Ovary (tissue), 9 donors: ENCODE results near the gene SEMA3B. TPM values are rescaled to one million over a fixed set of nuclear protein-coding genes. Genes with fewer than 3 reads are reported as not detected.

Experiments used
- DNase-seq, 5 donors: peaks; one replicate each; pipeline ENCODE4 v3.0.0-alpha.2; 2019 to 2020
- H3K27ac ChIP-seq, 2 donors: fragments of 200-600 bp; one replicate each; pipeline versions ENCODE4 v1.5.1 to v1.8.0; 2019 to 2022
- H3K27me3 ChIP-seq: fragments of 200-600 bp; one replicate; pipeline ENCODE4 v1.8.0; 2022
- H3K36me3 ChIP-seq: fragments of 200-600 bp; sonication (generic); one replicate; pipeline ENCODE4 v1.5.1; 2019
- H3K4me1 ChIP-seq: one replicate; pipeline ENCODE4 v1.8.1; 2013; ENCODE audit warnings: mild to moderate bottlenecking, moderate library complexity; ENCODE audit not compliant: insufficient read depth
- H3K4me3 ChIP-seq: fragments of 200-600 bp; sonication (generic); one replicate; pipeline ENCODE4 v1.5.1; 2017
- H3K9me3 ChIP-seq, 2 donors: fragments of 200-600 bp in 1 of 2; sonication (generic) in 1 of 2; one replicate each; pipeline versions ENCODE4 v1.5.1 to v1.8.1; 2013 to 2019; ENCODE audit warnings: mild to moderate bottlenecking in 1 of 2, moderate library complexity in 1 of 2
- CTCF ChIP-seq, 3 donors: fragments of 450-650 bp in 2 of 3; fragments of 200-600 bp in 1 of 3; IDR thresholded peaks; one replicate each; pipeline versions ENCODE4 v1.5.1 to v1.8.0; 2016 to 2022; ENCODE audit warnings: antibody characterized with exemption in 3 of 3, mild to moderate bottlenecking in 1 of 3
- EP300 ChIP-seq: sonication (generic); formaldehyde crosslinking; IDR thresholded peaks from one replicate; pipeline ENCODE4 v1.6.1; 2017; ENCODE audit warnings: antibody characterized with exemption
- POLR2A ChIP-seq: fragments of 450-650 bp; IDR thresholded peaks from one replicate; pipeline ENCODE4 v1.6.1; 2017; ENCODE audit warnings: antibody characterized with exemption, mild to moderate bottlenecking, moderate library complexity
- WGBS, 3 donors: extraction: QIAGEN DNeasy Blood & Tissue Kit in 1 of 3; methylation state at CpG; one replicate each; pipeline versions ENCODE4 v1.1.5 to v1.1.7; 2013 to 2017; 5-methylcytosine and 5-hydroxymethylcytosine counted together
- intact Hi-C, 4 donors: fragments of 100-400 bp; cut with DNase I; formaldehyde crosslinking; loops; one replicate each; pipeline versions ENCODE4 v1.11.0 to v1.15.1; 2022 to 2023
- microRNA-seq, 3 donors: library from miRNA; unstranded; fragments of <30 nt; microRNA quantifications; one replicate each; pipeline versions ENCODE4 to v1.2.0, GENCODE V29; 2019 to 2020
- polyA plus RNA-seq, 2 donors: library from polyadenylated mRNA; stranded (reverse); fragments of 200-250 nt in 1 of 2; fragments of 350-450 nt in 1 of 2; fragmentation: Illumina TruSeq in 1 of 2; extraction: RNeasy Lipid Tissue Mini Kit (QIAGEN cat#74804) in 1 of 2; gene quantifications; one replicate each; pipeline ENCODE4 v1.2.3, GENCODE V29; 2013 to 2014
- small RNA-seq: library from RNA; depleted of rRNA; stranded (forward); fragments of <200 nt; gene quantifications from one replicate; pipeline ENCODE3, GENCODE V24; 2016
- total RNA-seq, 7 donors: library from RNA; depleted of rRNA in 2 of 7; stranded (reverse); fragments of >200 nt in 2 of 7; fragmentation: NEBNext Ultra II Directional in 3 of 7; extraction: Animal tissue kit (Norgen Biotek cat#: 25700) in 3 of 7; gene quantifications; one replicate each; pipeline versions ENCODE4 v1.1.0 to v1.2.4, GENCODE V29; 2016 to 2023
- donor health status: DM: no; HTN: no; CAD: no; lungs with moderate emphysema.
- donor health status: DM: no; HTN: no; CAD: no.
- donor health status: Bipolar disorder and iron deficiency.
- donor health status: DM: yes; HTN: yes; CAD: no.
- donor health status: DM: no; HTN: no; CAD: no.
- donor health status: DM: yes; HTN: yes; CAD: no.

The SEMA3B gene
- total and polyA plus RNA-seq, 9 donors = 5.0 to 224 (median 51.1) TPM

GRCh38 chr3:50325497-50326181 is 56.7 kb downstream of the SEMA3B start:
- Histone ChIP-seq H3K9me3 (no peaks in the 10 kb centered on the region), H3K4me1 (peaks cover 9% of the 10 kb centered on the region), H3K36me3 (no peaks in the 10 kb centered on the region), H3K4me3 (no peak overlapping the region), H3K27me3 (no peaks in the 10 kb centered on the region), H3K27ac (no peak overlapping the region)
- no peak for DNase-seq
- TF ChIP-seq EP300 = no peak
- no peak for TF ChIP-seq CTCF (IDR thresholded peaks at IDR 0.05)
- no peak for TF ChIP-seq POLR2A
- intact Hi-C loops = loop anchor here in 1 of 4 donors (10.0 kb wide), 1 partner anchor 61 kb away; the partner anchor contains the start of gene SEMA3B
- WGBS, 3 donors = 83 to 88% (median 85%) methylated on average over 11 of the region's 11 CpGs

GRCh38 chr3:50326182-50326541 is 57.2 kb downstream of the SEMA3B start:
- Histone ChIP-seq H3K4me3 (no peak overlapping the region), H3K27ac (no peak overlapping the region), H3K27me3 (no peaks in the 10 kb centered on the region), H3K36me3 (no peaks in the 10 kb centered on the region), H3K4me1 (peaks cover 9% of the 10 kb centered on the region), H3K9me3 (no peaks in the 10 kb centered on the region)
- WGBS, 3 donors = 84 to 88% (median 86%) methylated on average over 8 of the region's 8 CpGs
- DNase-seq = no peak
- intact Hi-C loops = loop anchor here in 1 of 4 donors (10.0 kb wide), 1 partner anchor 61 kb away; the partner anchor contains the start of gene SEMA3B
- no peak for TF ChIP-seq POLR2A
- no peak for TF ChIP-seq EP300
- TF ChIP-seq CTCF (IDR thresholded peaks at IDR 0.05) = no peak

- no peaks in the 10 kb centered on the region for H3K27me3 ChIP-seq
- peak overlapping the region; percentile 84 for H3K4me3 ChIP-seq
- peak in 1 of 5 donors; percentile 28 for DNase-seq
- TF ChIP-seq CTCF (IDR thresholded peaks at IDR 0.05) = no peak
- TF ChIP-seq EP300 = no peak
- no peak for TF ChIP-seq POLR2A
- intact Hi-C loops = loop anchor here in 1 of 4 donors (10.0 kb wide), 1 partner anchor 62 kb away; the partner anchor contains the start of gene SEMA3B
- peak overlapping the region in 1 of 2 donors; percentile 34 for H3K27ac ChIP-seq
- WGBS, 3 donors = 58 to 65% (median 65%) methylated on average over 4 of the region's 4 CpGs
- H3K36me3 ChIP-seq = no peaks in the 10 kb centered on the region
- H3K9me3 ChIP-seq = no peaks in the 10 kb centered on the region
- peaks cover 9% of the 10 kb centered on the region for H3K4me1 ChIP-seq
Measured at GRCh38 chr3:50327129-50327528, 58.2 kb downstream of the SEMA3B start.

Small RNAs within 50 kb of the gene (microRNA-seq; reads per million reads assigned to microRNA genes)
- gene MIR5787 = 0 to 0.18 (median 0) reads per million in 3 donors

Small RNAs within 50 kb of the gene (small RNA-seq; reads per million reads assigned to genes)
- not detected for gene MIR5787

Other genes starting within 250 kb of the SEMA3B start
- gene RBM5, start 180.2 kb upstream of the SEMA3B start, total RNA-seq = 100 to 1,000 TPM; 146 to 202 (median 165) TPM
- 100 to 1,000 TPM; 123 to 207 TPM for gene RBM5, start 180.2 kb upstream of the SEMA3B start, polyA plus RNA-seq
- 10 to 100 TPM in 2 of 7 donors, 1 to 10 TPM in 5; 1.9 to 31.5 (median 7.2) TPM for gene SEMA3F, start 113.8 kb upstream of the SEMA3B start, total RNA-seq
- 1 to 10 TPM; 3.5 to 8.3 TPM for gene SEMA3F, start 113.8 kb upstream of the SEMA3B start, polyA plus RNA-seq
- not detected for gene GNAT1, start 77.5 kb upstream of the SEMA3B start, total RNA-seq
- gene GNAT1, start 77.5 kb upstream of the SEMA3B start, polyA plus RNA-seq = not detected
- gene SLC38A3, start 63.9 kb upstream of the SEMA3B start, total RNA-seq = 10 to 100 TPM in 2 of 7 donors, 1 to 10 TPM in 5; 3.0 to 10.9 (median 8.3) TPM
- 1 to 10 TPM; 1.6 to 6.6 TPM for gene SLC38A3, start 63.9 kb upstream of the SEMA3B start, polyA plus RNA-seq
- 100 to 1,000 TPM in 6 of 7 donors, 10 to 100 TPM in 1; 72.3 to 259 (median 212) TPM for gene GNAI2, start 32.9 kb upstream of the SEMA3B start, total RNA-seq
- 100 to 1,000 TPM; 189 to 309 TPM for gene GNAI2, start 32.9 kb upstream of the SEMA3B start, polyA plus RNA-seq
- gene LSMEM2, start 9.9 kb downstream of the SEMA3B start, total RNA-seq = 1 to 10 TPM in 2 of 7 donors, under 1 TPM in 3, not detected in 2; 0.42 to 1.4 (median 0.76) TPM
- gene LSMEM2, start 9.9 kb downstream of the SEMA3B start, polyA plus RNA-seq = 1 to 10 TPM in 1 of 2 donors, under 1 TPM in 1; 0.60 to 1.0 TPM
- 10 to 100 TPM; 31.8 to 76.9 (median 56.4) TPM for gene IFRD2, start 23.3 kb downstream of the SEMA3B start, total RNA-seq
- gene IFRD2, start 23.3 kb downstream of the SEMA3B start, polyA plus RNA-seq = 10 to 100 TPM; 14.5 to 32.8 TPM
- gene HYAL3, start 30.3 kb downstream of the SEMA3B start, total RNA-seq = 1 to 10 TPM in 6 of 7 donors, under 1 TPM in 1; 0.58 to 4.3 (median 2.0) TPM
- 1 to 10 TPM; 1.5 to 1.9 TPM for gene HYAL3, start 30.3 kb downstream of the SEMA3B start, polyA plus RNA-seq
- 10 to 100 TPM in 6 of 7 donors, 1 to 10 TPM in 1; 9.7 to 15.7 (median 13.0) TPM for gene NAA80, start 30.3 kb downstream of the SEMA3B start, total RNA-seq
- gene NAA80, start 30.3 kb downstream of the SEMA3B start, polyA plus RNA-seq = 10 to 100 TPM in 1 of 2 donors, 1 to 10 TPM in 1; 2.6 to 11.2 TPM
- 1 to 10 TPM; 1.8 to 9.3 (median 3.3) TPM for gene HYAL1, start 34.4 kb downstream of the SEMA3B start, total RNA-seq
- gene HYAL1, start 34.4 kb downstream of the SEMA3B start, polyA plus RNA-seq = 1 to 10 TPM; 3.6 to 4.4 TPM
- gene HYAL2, start 53.6 kb downstream of the SEMA3B start, total RNA-seq = 10 to 100 TPM; 29.0 to 81.6 (median 41.2) TPM
- gene HYAL2, start 53.6 kb downstream of the SEMA3B start, polyA plus RNA-seq = 10 to 100 TPM; 10.9 to 56.3 TPM
- 10 to 100 TPM; 19.4 to 26.4 (median 21.3) TPM for gene TUSC2, start 59.1 kb downstream of the SEMA3B start, total RNA-seq
- gene TUSC2, start 59.1 kb downstream of the SEMA3B start, polyA plus RNA-seq = 10 to 100 TPM; 21.0 to 24.0 TPM
- 10 to 100 TPM; 16.2 to 32.6 (median 25.5) TPM for gene RASSF1, start 71.7 kb downstream of the SEMA3B start, total RNA-seq
- 10 to 100 TPM; 12.5 to 27.4 TPM for gene RASSF1, start 71.7 kb downstream of the SEMA3B start, polyA plus RNA-seq
- 10 to 100 TPM in 2 of 7 donors, 1 to 10 TPM in 5; 1.0 to 75.1 (median 3.4) TPM for gene ZMYND10, start 76.6 kb downstream of the SEMA3B start, total RNA-seq
- under 1 TPM; 0.50 to 0.81 TPM for gene ZMYND10, start 76.6 kb downstream of the SEMA3B start, polyA plus RNA-seq
- gene NPRL2, start 81.6 kb downstream of the SEMA3B start, total RNA-seq = 10 to 100 TPM; 19.4 to 26.3 (median 22.4) TPM
- gene NPRL2, start 81.6 kb downstream of the SEMA3B start, polyA plus RNA-seq = 10 to 100 TPM; 21.8 to 21.9 TPM
- gene CYB561D2, start 81.7 kb downstream of the SEMA3B start, total RNA-seq = 10 to 100 TPM in 3 of 7 donors, 1 to 10 TPM in 4; 8.0 to 17.1 (median 9.6) TPM
- 10 to 100 TPM in 1 of 2 donors, 1 to 10 TPM in 1; 4.5 to 10.8 TPM for gene CYB561D2, start 81.7 kb downstream of the SEMA3B start, polyA plus RNA-seq
- gene TMEM115, start 90.4 kb downstream of the SEMA3B start, total RNA-seq = 10 to 100 TPM; 32.3 to 58.4 (median 36.9) TPM
- gene TMEM115, start 90.4 kb downstream of the SEMA3B start, polyA plus RNA-seq = 10 to 100 TPM in 1 of 2 donors, 1 to 10 TPM in 1; 8.5 to 40.2 TPM
- 1 to 10 TPM in 6 of 7 donors, under 1 TPM in 1; 0.95 to 8.6 (median 4.2) TPM for gene CACNA2D2, start 234.5 kb downstream of the SEMA3B start, total RNA-seq
- 1 to 10 TPM; 1.8 to 2.8 TPM for gene CACNA2D2, start 234.5 kb downstream of the SEMA3B start, polyA plus RNA-seq